ENCODE results near the gene CLEC9A. TPM values are rescaled to one million over a fixed set of nuclear protein-coding genes. Genes with fewer than 3 reads are reported as not detected.
"Not testable (repeated sequence)": the region's sequence is repeated elsewhere in the genome, so short reads cannot be mapped to it uniquely, and the experiment has no call there.

CLEC9A gene
- total and polyA plus RNA-seq, 2 experiments from 2014 or later: not detected

- no peak for TF ChIP-seq CTCF (conservative IDR thresholded peaks at IDR 0.05; ENCODE audit: low read depth in 2 of 2)
- no peak for TF ChIP-seq EZH2phosphoT487 (IDR thresholded peaks at IDR 0.05; ENCODE audit: unreplicated experiment)
Measured at GRCh38 chr12:10021342-10021741, 9.1 kb upstream of the CLEC9A start (continued).

GRCh38 chr12:10025236-10025635 is 5.2 kb upstream of the CLEC9A start:
- Histone ChIP-seq H3K79me2 (replicated peaks; ENCODE audit: insufficient read depth) (no peaks in the 10 kb centered on the region), H4K20me1 (replicated peaks; ENCODE audit: insufficient read depth) (no peaks in the 10 kb centered on the region; the same call in 1 of the 2 replicates), H2AFZ (no peak overlapping the region), H3K27me3 (ENCODE audit: insufficient read depth) (no peaks in the 10 kb centered on the region), H3F3A (replicated peaks; ENCODE audit: low read depth) (no peaks in the 10 kb centered on the region), H3K9me2 (ENCODE audit: insufficient read depth) (peaks cover 4% of the 10 kb centered on the region; the same call in 1 of the 2 replicates), H3K4me2 (no peak overlapping the region), H3K27ac (ENCODE audit: low read depth) (no peak overlapping the region), H3K36me3 (ENCODE audit: insufficient read depth) (no peaks in the 10 kb centered on the region), H3K4me1 (ENCODE audit: insufficient read depth) (no peaks in the 10 kb centered on the region), H3K4me3 (no peak overlapping the region)
- Mint-ChIP-seq H3K27ac (no peak overlapping the region), H3K27me3 (ENCODE audit: insufficient read depth, low read depth, poor library complexity) (no peaks in the 10 kb centered on the region), H3K4me1 (no peaks in the 10 kb centered on the region), H3K9me3 (peaks cover under 1% of the 10 kb centered on the region; the same call in 1 of the 3 replicates), H3K36me3 (ENCODE audit: low read depth) (no peaks in the 10 kb centered on the region; the same call in 2 of the 3 replicates), H3K4me3 (no peak overlapping the region)
- DNase-seq (ENCODE audit: low spot score): no peak
- no peak for ATAC-seq
- TF ChIP-seq ZNF114 (CRISPR knock-in tag; IDR thresholded peaks at IDR 0.05) (no peak), EZH2phosphoT487 (IDR thresholded peaks at IDR 0.05; ENCODE audit: unreplicated experiment) (no peak), EZH2 (IDR thresholded peaks at IDR 0.05; ENCODE audit: low read depth, unreplicated experiment) (no peak), CREB1 (CRISPR knock-in tag; IDR thresholded peaks at IDR 0.05; ENCODE audit: low read depth) (no peak), POLR2AphosphoS5 (IDR thresholded peaks at IDR 0.05; ENCODE audit: low read depth) (no peak), CTCF (conservative IDR thresholded peaks at IDR 0.05; ENCODE audit: low read depth in 2 of 2) (no peak), STAT1 (IDR thresholded peaks at IDR 0.05; ENCODE audit: unreplicated experiment) (no peak), NANOG (IDR thresholded peaks at IDR 0.05; ENCODE audit: borderline replicate concordance) (no peak)

- not testable (repeated sequence) for DNase-seq (ENCODE audit: low spot score); H3K27me3 Mint-ChIP-seq (ENCODE audit: insufficient read depth, low read depth, poor library complexity); H3K27ac Mint-ChIP-seq; H3K27me3 ChIP-seq (ENCODE audit: insufficient read depth); H3K36me3 ChIP-seq (ENCODE audit: insufficient read depth); H3K4me3 ChIP-seq; H2AFZ ChIP-seq; H3K4me1 Mint-ChIP-seq; H4K20me1 ChIP-seq (replicated peaks; ENCODE audit: insufficient read depth); H3K4me2 ChIP-seq; H3K36me3 Mint-ChIP-seq (ENCODE audit: low read depth); ATAC-seq; H3K79me2 ChIP-seq (replicated peaks; ENCODE audit: insufficient read depth); H3K4me3 Mint-ChIP-seq; H3K4me1 ChIP-seq (ENCODE audit: insufficient read depth); H3K9me3 Mint-ChIP-seq; H3F3A ChIP-seq (replicated peaks; ENCODE audit: low read depth); H3K27ac ChIP-seq (ENCODE audit: low read depth)
- peaks cover 12% of the 10 kb centered on the region; the same call in 1 of the 2 replicates for H3K9me2 ChIP-seq (ENCODE audit: insufficient read depth)
Measured at GRCh38 chr12:10026666-10027065, 3.8 kb upstream of the CLEC9A start.
